Gastrocnemius medialis (tissue), 4 donors: ENCODE measurements around the gene SKAP2.

Experiments
- CTCF ChIP-seq, 5 experiments: fragments of 450-650 bp in 3 of 5; fragments of 200-600 bp in 2 of 5; sonication (generic) in 2 of 5; IDR thresholded peaks in 4 of 5; conservative IDR thresholded peaks in 1 of 5; 1 replicate in 4 of 5; 2 replicates in 1 of 5; pipeline ENCODE4 v1.5.1; 2016 to 2019; ENCODE audit warnings: antibody characterized with exemption in 5 of 5, mild to moderate bottlenecking in 3 of 5, moderate library complexity in 3 of 5
- POLR2A ChIP-seq, 2 donors: fragments of 450-650 bp; IDR thresholded peaks; one replicate each; pipeline ENCODE4 v1.6.1; 2017; ENCODE audit warnings: antibody characterized with exemption in 2 of 2, mild to moderate bottlenecking in 2 of 2, moderate library complexity in 2 of 2

GRCh38 chr7:26859720-26860119, 4.7 kb downstream of the SKAP2 start:
- TF ChIP-seq POLR2A (IDR thresholded peaks at IDR 0.05) = no peak
- TF ChIP-seq CTCF (IDR thresholded peaks at IDR 0.05 in 4 of 5, conservative IDR thresholded peaks at IDR 0.05 in 1 of 5) = no peak
